T-helper 22 cell (primary cell): ENCODE measurements around the gene C4BPB.

ENCODE experiments used
- DNase-seq: peaks from one replicate; pipeline ENCODE4 v3.0.0-alpha.2; 2020; ENCODE audit warnings: low read depth

The C4BPB gene

GRCh38 chr1:207140536-207140935 lies 51.9 kb downstream of the C4BPB start:
- DNase-seq: no peak

DNA sequence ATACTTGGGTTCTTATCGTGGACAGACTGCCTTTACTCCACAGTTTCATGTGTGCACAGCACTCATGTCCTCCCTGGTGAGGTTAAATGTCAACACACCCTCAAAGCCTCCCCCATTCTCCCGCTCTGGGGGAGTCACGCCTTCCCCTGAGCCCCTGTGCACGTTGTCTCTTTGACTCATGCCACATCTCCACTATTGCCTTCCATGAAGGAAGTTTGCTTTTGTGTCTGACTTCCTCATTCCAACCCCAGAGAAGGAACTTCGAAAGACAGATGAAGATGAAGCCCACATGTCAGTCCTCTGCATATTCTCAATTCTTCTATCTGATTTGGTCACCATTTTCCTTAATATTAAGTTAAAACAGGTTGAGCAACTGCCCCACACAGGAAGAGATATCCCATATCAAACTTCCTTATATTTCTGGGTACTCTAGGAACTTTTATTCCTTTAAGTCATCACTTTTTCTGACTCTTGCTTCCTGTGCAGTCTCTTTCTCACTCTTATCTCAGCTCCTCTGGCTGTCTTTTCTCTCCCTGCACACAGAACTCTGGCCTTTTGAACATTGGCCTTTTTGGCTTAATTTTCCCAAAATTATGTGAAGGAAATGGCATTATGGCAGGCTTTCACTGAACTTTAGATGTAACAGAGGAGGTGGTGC lies 56.9 kb downstream of the C4BPB start:
- DNase-seq: no peak
